Right renal pelvis (tissue), 4 donors: ENCODE results near the gene TNFAIP3. TPM values are rescaled to one million over a fixed set of nuclear protein-coding genes. Genes with fewer than 3 reads are reported as not detected.
"Not testable (repeated sequence)": the region's sequence is repeated elsewhere in the genome, so short reads cannot be mapped to it uniquely, and the experiment has no call there.

Experiments
- DNase-seq, 4 donors: peaks; one replicate each; pipeline ENCODE4 v3.0.0-alpha.2; 2013; ENCODE audit warnings: low read depth in 4 of 4, low spot score in 3 of 4, missing footprints in 1 of 4
- polyA plus RNA-seq, 4 donors: library from polyadenylated mRNA; unstranded; fragments of 120-200 nt; gene quantifications; one replicate each; pipeline ENCODE4 v1.2.1, GENCODE V29; 2013; ENCODE audit not compliant: insufficient read length in 4 of 4

The TNFAIP3 gene
- polyA plus RNA-seq, 4 donors = 8.9 to 9.8 (median 9.3) TPM

GRCh38 chr6:137844327-137844726 is 22.7 kb upstream of the TNFAIP3 start:
- DNase-seq = not testable (repeated sequence)

DNA sequence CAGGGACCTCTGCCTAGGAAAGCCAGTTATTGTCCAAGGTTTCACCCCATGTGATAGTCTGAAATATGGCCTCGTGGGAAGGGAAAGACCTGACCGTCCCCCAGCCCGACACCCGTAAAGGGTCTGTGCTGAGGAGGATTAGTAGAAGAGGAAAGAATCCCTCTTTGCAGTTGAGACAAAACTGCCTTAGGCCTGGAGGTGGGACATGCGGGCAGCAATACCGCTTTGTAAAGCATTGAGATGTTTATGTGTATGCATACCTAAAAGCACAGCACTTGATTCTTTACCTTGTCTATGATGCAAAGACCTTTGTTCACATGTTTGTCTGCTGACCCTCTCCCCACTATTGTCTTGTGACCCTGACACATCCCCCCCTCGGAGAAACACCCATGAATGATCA is 22.3 kb upstream of the TNFAIP3 start:
- DNase-seq = not testable (repeated sequence)

- no peak for DNase-seq
These were observed 21.6 kb upstream of the TNFAIP3 start for GRCh38 chr6:137845460-137845859.

GRCh38 chr6:137846274-137846673 is 20.8 kb upstream of the TNFAIP3 start:
- no peak for DNase-seq

DNA sequence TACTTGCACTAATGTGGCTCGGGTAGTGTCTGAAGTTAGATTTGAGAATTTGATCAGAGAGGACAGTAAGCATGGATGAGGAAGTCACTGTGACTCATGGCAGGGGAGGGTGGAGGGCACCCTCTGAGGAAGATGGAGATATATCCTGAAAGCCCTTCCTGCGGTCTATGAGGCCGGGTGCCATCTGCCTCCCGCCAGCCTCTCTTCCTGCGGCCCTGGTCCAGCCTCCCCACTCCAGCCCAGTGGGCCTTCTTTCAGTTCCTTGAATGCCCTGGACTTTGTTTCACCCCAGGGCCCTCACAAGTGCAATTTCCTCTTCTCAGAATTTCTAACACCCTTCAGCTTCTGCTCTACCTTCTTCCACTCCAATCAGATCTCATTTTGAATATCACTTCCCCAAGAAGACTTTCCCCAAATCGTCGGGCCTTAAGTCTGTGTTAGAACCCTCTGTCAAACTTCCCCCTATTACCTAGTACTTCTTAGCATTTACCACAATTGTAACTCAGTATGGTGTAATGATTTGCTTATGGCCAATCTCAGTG is 20.2 kb upstream of the TNFAIP3 start:
- no peak for DNase-seq

GRCh38 chr6:137847748-137848147 is 19.3 kb upstream of the TNFAIP3 start:
- no peak for DNase-seq

DNA sequence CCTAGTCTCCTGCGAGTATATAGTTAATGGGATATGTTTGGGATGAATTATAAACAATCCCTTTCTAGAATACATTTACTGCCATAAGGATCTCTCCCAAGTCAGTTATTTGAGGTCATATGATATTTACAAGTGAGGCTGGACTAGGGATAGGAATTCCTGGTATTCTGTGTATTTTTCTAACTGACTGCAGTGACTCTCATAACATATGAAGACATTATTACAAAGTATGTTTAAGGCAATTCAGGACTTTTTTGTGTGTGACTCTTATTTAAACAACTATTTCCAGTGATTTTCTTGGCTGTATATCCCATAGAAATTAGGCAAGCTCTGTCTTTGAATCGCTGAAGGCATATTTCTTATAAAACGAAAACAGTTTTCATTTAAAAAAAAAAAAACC is 18.4 kb upstream of the TNFAIP3 start:
- no peak for DNase-seq

DNA sequence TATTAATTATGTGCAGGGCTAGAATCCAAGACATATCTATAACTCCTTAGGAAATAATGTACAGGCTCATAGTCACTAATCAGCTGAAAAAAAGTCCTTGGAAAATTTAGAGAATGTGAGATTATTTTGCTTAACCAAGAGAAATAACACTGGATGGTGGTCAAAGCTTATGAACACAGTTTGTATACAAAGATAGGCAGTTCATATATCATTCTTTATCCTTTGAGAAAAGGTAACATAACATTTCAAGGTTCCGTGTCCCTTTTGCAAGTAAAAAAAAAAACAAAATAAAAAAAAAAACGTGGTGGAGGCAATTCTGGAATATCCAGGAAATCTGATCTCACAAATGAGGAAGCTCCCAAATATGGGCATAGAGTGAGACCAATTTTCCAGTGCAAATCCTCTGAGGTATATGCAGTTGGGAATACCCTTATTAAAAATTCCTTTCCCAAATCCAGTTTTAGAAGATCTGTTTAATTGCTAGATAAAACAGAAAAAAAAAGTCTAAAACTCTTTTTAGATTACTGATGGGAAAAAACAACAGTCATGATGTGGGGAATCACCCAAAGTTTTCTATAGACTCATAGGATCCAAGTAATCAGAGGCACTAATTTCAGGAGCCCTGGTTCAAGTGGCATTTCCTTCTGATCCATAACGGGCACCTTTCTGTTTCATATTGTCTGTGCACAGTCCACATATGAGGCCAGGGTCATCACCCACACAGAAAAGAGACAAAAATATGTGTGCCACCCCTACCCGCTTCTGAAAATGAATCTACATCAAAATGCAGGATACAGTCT is 17.7 kb upstream of the TNFAIP3 start:
- DNase-seq = no peak

GRCh38 chr6:137849981-137850714 is 16.9 kb upstream of the TNFAIP3 start:
- no peak for DNase-seq

DNA sequence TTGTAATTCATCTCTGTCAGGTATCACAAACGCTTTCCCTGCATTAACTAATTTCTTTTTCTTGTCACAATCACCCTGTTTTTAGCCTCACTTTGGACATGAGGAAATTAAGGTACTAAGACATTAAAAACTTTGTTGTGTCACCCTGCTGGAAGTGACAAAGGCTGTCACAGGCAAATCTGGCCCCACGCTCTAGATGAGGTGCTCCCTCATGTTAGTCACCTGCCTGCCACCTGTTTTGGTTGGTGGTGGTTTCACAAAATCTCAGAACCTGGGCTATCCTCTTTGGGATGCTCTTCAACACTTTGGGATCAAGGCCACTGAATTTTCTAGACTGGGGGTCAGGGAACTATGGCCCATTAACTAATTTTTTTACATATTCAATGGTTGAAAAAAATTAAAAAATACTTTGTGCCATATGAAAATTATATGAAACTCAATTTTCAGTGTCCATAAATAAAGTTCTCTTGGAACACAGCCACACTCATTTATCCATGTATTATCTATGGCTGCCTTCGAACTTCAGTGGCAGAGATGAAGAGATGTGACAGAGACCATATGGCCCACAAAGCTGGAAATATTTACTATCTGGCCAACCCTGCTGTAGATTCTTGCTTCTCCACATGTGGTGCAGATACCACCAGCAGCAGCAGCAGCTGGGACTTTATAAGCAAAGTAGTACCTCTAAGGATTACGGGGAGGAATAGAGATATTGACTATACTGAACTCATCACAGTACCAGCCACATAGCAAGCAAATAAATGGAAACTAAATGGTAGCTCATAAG is 16.1 kb upstream of the TNFAIP3 start:
- DNase-seq = no peak

DNA sequence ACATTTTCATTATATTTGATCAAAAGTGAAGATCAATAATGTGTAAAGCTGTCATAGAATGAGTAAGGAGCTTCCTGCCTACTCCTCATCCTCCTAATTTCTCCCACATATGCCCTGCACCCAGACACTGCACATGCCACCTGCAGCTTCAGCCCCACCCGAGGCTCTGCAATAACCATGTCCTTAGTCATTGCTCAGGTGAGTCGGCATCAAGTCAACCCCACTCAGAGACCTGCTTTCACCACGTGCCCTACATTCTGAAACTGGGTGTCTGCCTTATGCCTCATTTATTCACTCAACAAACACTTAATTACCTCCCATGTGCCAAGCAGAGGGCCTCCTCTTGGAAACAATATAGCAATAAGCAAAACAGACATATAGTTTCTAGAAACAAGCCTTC is 15.4 kb upstream of the TNFAIP3 start:
- DNase-seq = no peak

DNA sequence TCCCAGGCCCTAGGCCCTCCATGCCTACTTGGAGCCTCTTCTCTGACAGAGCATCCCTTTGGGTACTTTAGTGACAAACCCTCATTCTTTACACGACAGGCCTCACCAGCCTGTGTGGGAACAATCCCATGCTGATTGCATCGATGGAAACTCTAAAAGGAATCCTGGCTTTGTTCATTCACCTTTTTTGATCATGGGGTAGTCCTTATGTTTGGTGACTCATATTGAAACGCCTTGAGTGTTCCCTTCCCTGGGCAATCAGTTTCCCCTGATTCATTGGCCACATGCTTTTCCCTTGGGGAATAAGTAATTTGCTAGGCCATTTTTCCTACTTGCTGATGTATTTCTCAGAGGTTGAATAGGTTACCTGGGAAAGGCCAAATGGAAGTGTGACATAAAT is 14.7 kb upstream of the TNFAIP3 start:
- no peak for DNase-seq

DNA sequence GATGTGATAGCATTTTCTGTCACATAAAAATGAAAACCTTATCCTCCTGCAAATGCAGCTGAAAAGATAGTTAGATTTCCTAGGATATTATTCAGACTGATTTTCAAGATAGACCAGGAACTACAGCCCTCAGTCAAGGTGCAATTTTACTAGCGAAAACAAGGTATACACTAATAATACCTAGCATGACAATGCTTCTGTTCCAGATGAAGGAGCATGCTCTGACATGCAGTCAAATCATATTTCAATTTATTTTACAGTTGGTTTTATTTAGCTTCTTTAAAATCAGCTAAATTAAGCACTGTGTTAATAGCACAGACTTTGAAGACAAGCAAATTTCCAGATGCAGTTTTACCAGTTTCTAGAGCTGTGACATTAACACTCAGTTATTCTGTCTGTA is 14.2 kb upstream of the TNFAIP3 start:
- no peak for DNase-seq

GRCh38 chr6:137853569-137854213 is 13.4 kb upstream of the TNFAIP3 start:
- DNase-seq = no peak

GRCh38 chr6:137856138-137856898 is 10.7 kb upstream of the TNFAIP3 start:
- DNase-seq = no peak

DNA sequence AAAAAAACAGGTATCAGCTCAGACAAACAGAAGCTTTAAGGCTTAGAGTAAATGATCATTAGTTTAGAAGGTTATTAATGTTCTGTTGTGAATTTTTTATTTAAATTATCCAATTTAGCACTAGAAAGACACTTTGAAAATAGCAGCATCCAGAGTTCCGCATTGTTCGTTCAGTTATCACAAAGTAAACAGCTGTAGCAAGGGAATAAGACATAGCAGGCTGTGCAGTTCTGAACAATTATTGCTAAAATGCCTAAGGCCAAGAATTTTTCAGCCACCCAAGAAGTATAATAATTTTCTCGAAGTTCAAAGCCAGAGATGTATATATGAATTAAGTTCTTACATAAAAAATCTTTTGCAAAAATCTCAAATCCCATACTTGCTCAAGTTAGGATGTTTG is 8.0 kb upstream of the TNFAIP3 start:
- no peak for DNase-seq

- DNase-seq = no peak
These were observed 6.6 kb upstream of the TNFAIP3 start for GRCh38 chr6:137860394-137861005.

GRCh38 chr6:137861550-137862337 is 5.3 kb upstream of the TNFAIP3 start:
- no peak for DNase-seq
